HepG2 (cell line): ENCODE data around the gene CCDC196. TPM values are rescaled to one million over a fixed set of nuclear protein-coding genes. Genes with fewer than 3 reads are reported as not detected.

Experiments
- ATF2 ChIP-seq: sonication (generic); formaldehyde crosslinking; IDR thresholded peaks from 2 replicates; pipeline ENCODE4 v1.4.0; 2020; ENCODE audit warnings: missing genetic modification reagents
- BHLHE40 ChIP-seq: IDR thresholded peaks from 2 replicates; pipeline ENCODE4 v1.6.1; 2011; ENCODE audit warnings: low read length, improper control_type of control experiment
- CENPBD1 ChIP-seq: sonication (generic); formaldehyde crosslinking; IDR thresholded peaks from 2 replicates; pipeline ENCODE4 v1.8.0; 2022; ENCODE audit warnings: missing genetic modification reagents, low read depth, mild to moderate bottlenecking, borderline replicate concordance
- DMAP1 ChIP-seq: IDR thresholded peaks from 2 replicates; pipeline ENCODE4 v1.6.1; 2016
- GATA4 ChIP-seq: sonication (generic); IDR thresholded peaks from 2 replicates; pipeline ENCODE4 v1.6.1; 2016; ENCODE audit warnings: antibody characterized with exemption, low read depth, borderline replicate concordance
- HOXA3 ChIP-seq: sonication (generic); formaldehyde crosslinking; IDR thresholded peaks from 2 replicates; pipeline ENCODE4 v1.5.0; 2020; ENCODE audit warnings: missing genetic modification reagents
- KAT2B ChIP-seq: fragments of 150-350 bp; IDR thresholded peaks from 2 replicates; pipeline ENCODE4 v1.6.1; 2014; ENCODE audit warnings: low read depth, low read length, borderline replicate concordance
- KLF6 ChIP-seq: IDR thresholded peaks from 2 replicates; pipeline ENCODE4 v1.8.0; 2016; ENCODE audit warnings: missing biosample characterization, missing genetic modification reagents
- MNT ChIP-seq: fragments of 450-650 bp; IDR thresholded peaks from 2 replicates; pipeline ENCODE4 v1.6.1; 2016
- PHB2 ChIP-seq: fragments of 450-650 bp; IDR thresholded peaks from 2 replicates; pipeline ENCODE4 v1.6.1; 2018; ENCODE audit not compliant: partially characterized antibody
- SCMH1 ChIP-seq: sonication (generic); formaldehyde crosslinking; IDR thresholded peaks from 2 replicates; pipeline ENCODE4 v1.9.0; 2021; ENCODE audit warnings: missing genetic modification reagents, mild to moderate bottlenecking, borderline replicate concordance
- SNAPC2 ChIP-seq: sonication (generic); formaldehyde crosslinking; IDR thresholded peaks from 2 replicates; pipeline ENCODE4 v1.8.1; 2022; ENCODE audit warnings: mild to moderate bottlenecking, missing genetic modification reagents
- TERF1 ChIP-seq: sonication (generic); formaldehyde crosslinking; IDR thresholded peaks from 2 replicates; pipeline ENCODE4 v1.8.0; 2022; ENCODE audit warnings: mild to moderate bottlenecking, missing genetic modification reagents, moderate library complexity
- TFDP1 ChIP-seq: IDR thresholded peaks from 2 replicates; pipeline ENCODE4 v1.6.1; 2016; ENCODE audit warnings: missing compliant biosample characterization, missing genetic modification reagents, borderline replicate concordance
- ZFP36L1 ChIP-seq: sonication (generic); formaldehyde crosslinking; IDR thresholded peaks from 2 replicates; pipeline ENCODE4 v1.8.0; 2022; ENCODE audit warnings: mild to moderate bottlenecking, missing genetic modification reagents, moderate library complexity
- ZNF207 ChIP-seq: fragments of 450-650 bp; IDR thresholded peaks from 2 replicates; pipeline ENCODE4 v1.6.1; 2016; ENCODE audit warnings: antibody characterized with exemption, borderline replicate concordance
- ZNF234 ChIP-seq: sonication (generic); formaldehyde crosslinking; conservative IDR thresholded peaks from 2 replicates; pipeline ENCODE4 v1.5.1; 2020; ENCODE audit warnings: mild to moderate bottlenecking, missing genetic modification reagents
- ZNF331 ChIP-seq: sonication (generic); formaldehyde crosslinking; IDR thresholded peaks from 2 replicates; pipeline ENCODE4 v1.4.0; 2020; ENCODE audit warnings: missing genetic modification reagents
- ZNF414 ChIP-seq: sonication (generic); formaldehyde crosslinking; IDR thresholded peaks from 2 replicates; pipeline ENCODE4 v1.5.0; 2020; ENCODE audit warnings: missing genetic modification reagents
- ZNF546 ChIP-seq: sonication (generic); formaldehyde crosslinking; conservative IDR thresholded peaks from 2 replicates; pipeline ENCODE4 v1.8.1; 2023; ENCODE audit warnings: mild to moderate bottlenecking, missing genetic modification reagents
- ZNF605 ChIP-seq: sonication (generic); formaldehyde crosslinking; IDR thresholded peaks from 2 replicates; pipeline ENCODE4 v1.8.0; 2022; ENCODE audit warnings: mild to moderate bottlenecking, missing genetic modification reagents
- ZNF709 ChIP-seq: sonication (generic); formaldehyde crosslinking; IDR thresholded peaks from 2 replicates; pipeline ENCODE4 v1.5.0; 2020; ENCODE audit warnings: mild to moderate bottlenecking, missing genetic modification reagents
- ZNF768 ChIP-seq: sonication (generic); formaldehyde crosslinking; IDR thresholded peaks from 2 replicates; pipeline ENCODE4 v1.4.0; 2020; ENCODE audit warnings: missing genetic modification reagents
- ZNF780A ChIP-seq: sonication (generic); formaldehyde crosslinking; IDR thresholded peaks from 2 replicates; pipeline ENCODE4 v1.8.0; 2022; ENCODE audit warnings: mild to moderate bottlenecking, missing genetic modification reagents, moderate library complexity
- polyA plus RNA-seq, 8 experiments: library from polyadenylated mRNA; depleted of rRNA in 3 of 8; stranded (reverse) in 7 of 8; unstranded in 1 of 8; fragments of >200 nt; fragmentation: Illumina TruSeq in 4 of 8; extraction: Trizol in 4 of 8; gene quantifications; 2 replicates each; pipeline versions ENCODE4 v1.2.1 to v1.2.3, GENCODE V29; 2011 to 2016; ENCODE audit warnings: low read depth in 4 of 8, missing spikeins in 1 of 8, mixed read lengths in 1 of 8; ENCODE audit not compliant: insufficient read depth in 1 of 8
- total RNA-seq, 5 experiments: library from RNA; depleted of rRNA; stranded (reverse); fragments of >200 nt; fragmentation: Illumina TruSeq; extraction: Trizol; gene quantifications; 2 replicates each; pipeline ENCODE4 v1.2.3, GENCODE V29; 2016; ENCODE audit warnings: low read depth in 1 of 5

Gene CCDC196
- total and polyA plus RNA-seq, 2 of the 13 experiments (the other 11 are each of a cell fraction or from before 2014, with no cell fraction given) = not detected

- TF ChIP-seq ZNF780A (CRISPR knock-in tag) = 0 out of 2 replicates have a peak, but pooled peaks have one; percentile 32
- TF ChIP-seq CENPBD1 (CRISPR knock-in tag) = no peak
- TF ChIP-seq ATF2 (CRISPR knock-in tag) = peak; percentile 75
- peak; percentile 74 for TF ChIP-seq SNAPC2 (CRISPR knock-in tag)
- TF ChIP-seq ZFP36L1 (CRISPR knock-in tag) = peak; percentile 81; the same call in 1 of the 2 replicates
- peak; percentile 95 for TF ChIP-seq ZNF234 (CRISPR knock-in tag)
- no peak for TF ChIP-seq PHB2
- TF ChIP-seq ZNF768 (CRISPR knock-in tag) = peak; percentile 40
- no peak for TF ChIP-seq TERF1 (CRISPR knock-in tag)
- TF ChIP-seq ZNF207 = no peak
- TF ChIP-seq ZNF414 = peak; percentile 75; the same call in 1 of the 2 replicates
- TF ChIP-seq ZNF709 = peak; percentile 5
- no peak for TF ChIP-seq SCMH1 (CRISPR knock-in tag)
- TF ChIP-seq ZNF605 (CRISPR knock-in tag) = no peak; the same call in 1 of the 2 replicates
- TF ChIP-seq BHLHE40 = 0 out of 2 replicates have a peak, but pooled peaks have one; percentile 24
- TF ChIP-seq MNT = peak; percentile 73
- TF ChIP-seq ZNF546 (CRISPR knock-in tag) = no peak; the same call in 1 of the 2 replicates
- TF ChIP-seq DMAP1 (CRISPR knock-in tag) = peak; percentile 85
- TF ChIP-seq GATA4 = peak; percentile 56
- TF ChIP-seq HOXA3 = peak; percentile 86
- TF ChIP-seq ZNF331 (CRISPR knock-in tag) = peak; percentile 49
- peak; percentile 89 for TF ChIP-seq TFDP1 (CRISPR knock-in tag)
- no peak for TF ChIP-seq KAT2B
- no peak; the same call in 1 of the 2 replicates for TF ChIP-seq KLF6 (CRISPR knock-in tag)
These were observed 21.8 kb downstream of the CCDC196 start, which contains the start of gene GPHN (continued) for GRCh38 chr14:66507722-66508546.
